MM.1S (cell line): ENCODE results near the gene CCND2.

Experiments used
- CTCF ChIP-seq: fragments of 300-600 bp; sonication (generic); IDR thresholded peaks from 2 replicates; pipeline ENCODE4 v1.5.1; 2016; ENCODE audit warnings: antibody characterized with exemption, low read length, mixed read lengths
- EZH2 ChIP-seq: fragments of 300-600 bp; sonication (generic); optimal IDR thresholded peaks from 2 replicates; pipeline ENCODE3; 2017; ENCODE audit warnings: low read depth, mild to moderate bottlenecking, antibody characterized with exemption, low read length, mixed read lengths

- no peak for TF ChIP-seq CTCF
- no peak for TF ChIP-seq EZH2
Observed at GRCh38 chr12:4320497-4320852, 46.9 kb downstream of the CCND2 start.
